SIG-M5 treated with dmso at 0.1 percent for 504 hours (cell line): ENCODE results near the gene NAA40.

Experiments used
- DNase-seq: peaks from one replicate; lab custom pipeline; 2025; ENCODE audit not compliant: unreplicated experiment; lab: John Stamatoyannopoulos, UW

Gene NAA40

GRCh38 chr11:63985812-63986155 lies 47.0 kb downstream of the NAA40 start:
- DNase-seq: peak; percentile 33

- DNase-seq: peak; percentile 86
These were observed 47.5 kb downstream of the NAA40 start, which contains the start of gene OTUB1 for GRCh38 chr11:63986156-63986931. Gene OTUB1, plus strand, starts transcription at chr11:63986438. Its CDS starts 19 bp downstream, at chr11:63986457.

- DNase-seq: no peak
These were observed 48.2 kb downstream of the NAA40 start for GRCh38 chr11:63986932-63987513.

DNA sequence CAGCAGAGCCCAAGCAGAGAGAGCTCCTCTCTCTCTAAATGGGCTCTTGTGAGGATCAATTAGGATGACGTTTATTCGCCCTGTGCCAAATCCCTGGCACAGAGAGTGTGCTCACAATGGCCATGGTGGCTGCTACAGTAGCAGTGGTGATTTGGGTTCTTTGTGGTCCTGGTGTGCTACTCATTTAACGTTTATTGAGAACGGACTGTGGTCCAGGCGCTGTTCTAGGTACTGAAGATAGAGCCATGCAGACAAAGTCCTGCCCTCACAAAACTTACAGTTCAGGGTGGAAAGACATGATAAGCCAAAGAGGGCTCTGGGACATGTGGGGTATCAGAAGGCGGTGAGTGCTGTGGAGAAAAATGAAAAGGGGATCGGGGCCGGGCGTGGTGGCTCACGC lies 52.8 kb downstream of the NAA40 start:
- DNase-seq: no peak

DNA sequence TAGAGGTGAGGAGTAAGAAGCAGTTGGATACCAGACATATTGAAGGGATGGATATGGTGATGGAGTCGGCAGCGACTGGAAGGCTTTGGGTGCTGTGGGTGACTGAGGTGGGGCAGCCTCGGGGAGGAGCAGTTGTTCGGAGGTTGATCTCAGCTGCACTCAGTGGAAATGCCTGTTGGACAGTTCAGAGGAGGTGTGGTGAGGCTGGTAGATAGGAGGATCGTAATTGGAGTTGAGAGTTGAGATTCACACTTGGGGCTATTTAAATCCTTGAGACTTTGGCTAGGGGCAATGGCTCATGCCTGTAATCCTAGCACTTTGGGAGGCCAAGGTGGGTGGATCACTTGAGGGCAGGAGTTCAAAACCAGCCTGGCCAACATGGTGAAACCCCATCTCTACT lies 54.3 kb downstream of the NAA40 start:
- DNase-seq: no peak

GRCh38 chr11:63993993-63994392 lies 55.2 kb downstream of the NAA40 start:
- DNase-seq: no peak

DNA sequence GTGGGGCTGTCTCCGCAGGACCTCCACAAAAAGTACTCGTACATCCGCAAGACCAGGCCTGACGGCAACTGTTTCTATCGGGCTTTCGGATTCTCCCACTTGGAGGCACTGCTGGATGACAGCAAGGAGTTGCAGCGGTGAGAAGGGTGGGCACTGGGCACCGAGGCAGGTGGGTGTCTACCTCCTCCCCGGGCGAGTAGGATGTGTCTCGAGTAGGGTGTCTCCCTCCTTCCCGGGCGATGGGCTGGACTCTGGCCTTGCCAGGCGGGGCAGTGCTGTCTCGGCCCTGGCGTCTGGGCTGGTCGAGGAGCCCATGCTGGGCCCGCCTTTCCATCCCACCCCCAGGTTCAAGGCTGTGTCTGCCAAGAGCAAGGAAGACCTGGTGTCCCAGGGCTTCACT lies 57.7 kb downstream of the NAA40 start:
- DNase-seq: no peak

DNA sequence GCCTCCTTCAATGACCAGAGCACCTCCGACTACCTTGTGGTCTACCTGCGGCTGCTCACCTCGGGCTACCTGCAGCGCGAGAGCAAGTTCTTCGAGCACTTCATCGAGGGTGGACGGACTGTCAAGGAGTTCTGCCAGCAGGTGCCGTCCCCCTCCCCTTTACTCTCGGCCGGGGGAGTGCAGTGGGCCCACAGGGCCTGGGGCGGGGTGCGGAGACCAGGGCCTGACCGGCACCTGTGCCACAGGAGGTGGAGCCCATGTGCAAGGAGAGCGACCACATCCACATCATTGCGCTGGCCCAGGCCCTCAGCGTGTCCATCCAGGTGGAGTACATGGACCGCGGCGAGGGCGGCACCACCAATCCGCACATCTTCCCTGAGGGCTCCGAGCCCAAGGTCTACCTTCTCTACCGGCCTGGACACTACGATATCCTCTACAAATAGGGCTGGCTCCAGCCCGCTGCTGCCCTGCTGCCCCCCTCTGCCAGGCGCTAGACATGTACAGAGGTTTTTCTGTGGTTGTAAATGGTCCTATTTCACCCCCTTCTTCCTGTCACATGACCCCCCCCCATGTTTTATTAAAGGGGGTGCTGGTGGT lies 58.4 kb downstream of the NAA40 start:
- no peak for DNase-seq

DNA sequence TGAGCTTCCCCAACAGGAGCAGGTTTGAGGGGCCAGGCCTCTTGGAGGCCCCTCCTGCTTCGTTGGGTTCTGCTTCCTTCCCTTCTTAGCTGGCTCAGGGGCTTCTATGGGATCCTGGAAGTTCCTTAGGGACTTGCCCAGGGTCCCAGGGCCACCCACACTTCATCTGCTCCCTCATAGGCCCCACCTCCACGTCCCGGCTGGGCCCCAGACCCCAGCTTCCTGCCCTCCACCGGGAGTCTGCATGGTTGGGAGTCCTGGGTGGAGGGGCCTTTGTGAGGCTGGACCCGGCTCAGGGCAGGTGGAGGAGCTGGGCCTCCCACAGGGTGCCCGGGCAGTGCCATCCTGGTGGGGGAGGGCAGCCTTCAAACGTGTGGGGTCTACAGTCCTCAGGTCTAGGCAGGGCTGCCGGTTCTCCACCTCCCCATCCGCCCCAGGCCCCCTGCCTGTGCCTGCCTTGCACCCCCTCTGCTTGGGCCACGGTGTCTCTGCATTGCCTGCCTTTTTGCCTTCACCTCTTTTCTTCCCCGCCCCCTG lies 59.1 kb downstream of the NAA40 start:
- no peak for DNase-seq

DNA sequence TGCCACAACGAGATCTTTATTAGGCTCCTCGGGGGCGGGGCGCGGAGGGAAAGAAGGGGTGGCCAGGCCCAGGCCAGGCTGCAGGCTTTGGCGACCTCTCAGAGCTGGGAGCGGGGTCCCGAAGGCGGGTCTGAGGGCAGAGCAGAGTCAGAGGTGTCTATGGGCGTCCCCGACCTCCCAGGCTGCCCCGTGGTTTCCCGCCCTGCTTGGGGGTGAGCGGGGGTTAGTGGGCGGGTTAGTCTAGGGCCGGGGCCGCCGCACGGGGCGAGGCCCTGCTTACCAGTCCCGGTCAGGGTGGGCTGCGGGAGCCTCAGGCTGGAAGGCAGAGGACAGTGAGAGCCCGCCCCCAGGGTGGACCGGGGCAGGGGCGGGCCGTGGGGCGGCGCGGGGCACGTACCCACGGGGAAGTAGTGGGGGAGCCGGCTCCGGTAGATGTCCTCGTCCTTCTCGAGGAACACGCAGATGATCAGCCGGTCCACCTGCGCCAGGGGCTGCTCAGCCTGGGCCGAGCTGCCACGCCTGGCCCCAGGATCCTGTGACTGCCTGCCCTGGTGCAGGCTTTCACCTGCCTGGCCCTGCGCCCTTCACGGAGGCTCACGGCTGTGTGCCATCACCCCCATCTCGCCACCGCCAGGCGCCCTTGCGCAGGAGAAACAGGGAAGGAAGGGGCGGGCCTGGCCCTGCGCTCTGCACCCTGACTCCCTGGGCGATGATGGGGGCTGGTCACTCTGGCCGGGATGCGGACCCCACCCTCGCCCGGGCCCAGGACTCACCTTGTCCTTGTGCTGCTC lies 60.0 kb downstream of the NAA40 start:
- no peak for DNase-seq

DNA sequence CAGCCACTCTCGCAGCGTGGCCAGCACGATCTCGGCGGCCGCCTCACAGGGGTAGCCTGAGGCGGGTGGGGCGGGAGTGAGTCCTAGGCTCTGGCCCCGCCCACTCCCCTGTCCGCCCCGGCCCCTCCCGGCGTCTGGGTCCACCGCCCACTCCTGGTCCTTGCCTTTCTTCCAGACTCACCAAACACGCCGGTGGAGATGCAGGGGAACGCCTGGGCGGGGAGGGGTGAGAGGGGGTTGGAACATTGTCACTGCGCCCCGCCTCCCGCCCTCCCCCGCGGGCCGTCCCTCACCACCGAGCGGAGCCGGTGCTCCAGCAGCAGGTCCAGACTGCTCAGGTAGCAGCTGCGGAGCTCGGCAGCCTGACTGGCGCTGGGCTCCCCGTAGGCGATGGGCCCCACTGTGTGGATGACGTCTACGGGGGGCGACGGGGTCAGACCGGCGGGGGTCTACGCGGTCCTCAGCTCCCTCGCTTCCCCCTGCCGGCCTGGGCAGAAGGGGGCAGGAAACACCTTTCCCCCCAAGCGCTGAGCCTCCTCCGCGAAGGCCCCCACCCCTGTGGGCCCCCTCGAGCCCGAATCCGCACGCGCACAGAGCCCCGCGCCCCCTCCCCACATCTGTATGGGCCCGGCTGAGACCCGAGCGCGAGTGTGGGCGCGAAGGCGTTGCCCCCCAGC lies 60.7 kb downstream of the NAA40 start:
- DNase-seq: no peak

GRCh38 chr11:64000026-64000739 lies 61.4 kb downstream of the NAA40 start:
- DNase-seq: no peak

- DNase-seq: no peak
These were observed 62.1 kb downstream of the NAA40 start for GRCh38 chr11:64000740-64001483.

DNA sequence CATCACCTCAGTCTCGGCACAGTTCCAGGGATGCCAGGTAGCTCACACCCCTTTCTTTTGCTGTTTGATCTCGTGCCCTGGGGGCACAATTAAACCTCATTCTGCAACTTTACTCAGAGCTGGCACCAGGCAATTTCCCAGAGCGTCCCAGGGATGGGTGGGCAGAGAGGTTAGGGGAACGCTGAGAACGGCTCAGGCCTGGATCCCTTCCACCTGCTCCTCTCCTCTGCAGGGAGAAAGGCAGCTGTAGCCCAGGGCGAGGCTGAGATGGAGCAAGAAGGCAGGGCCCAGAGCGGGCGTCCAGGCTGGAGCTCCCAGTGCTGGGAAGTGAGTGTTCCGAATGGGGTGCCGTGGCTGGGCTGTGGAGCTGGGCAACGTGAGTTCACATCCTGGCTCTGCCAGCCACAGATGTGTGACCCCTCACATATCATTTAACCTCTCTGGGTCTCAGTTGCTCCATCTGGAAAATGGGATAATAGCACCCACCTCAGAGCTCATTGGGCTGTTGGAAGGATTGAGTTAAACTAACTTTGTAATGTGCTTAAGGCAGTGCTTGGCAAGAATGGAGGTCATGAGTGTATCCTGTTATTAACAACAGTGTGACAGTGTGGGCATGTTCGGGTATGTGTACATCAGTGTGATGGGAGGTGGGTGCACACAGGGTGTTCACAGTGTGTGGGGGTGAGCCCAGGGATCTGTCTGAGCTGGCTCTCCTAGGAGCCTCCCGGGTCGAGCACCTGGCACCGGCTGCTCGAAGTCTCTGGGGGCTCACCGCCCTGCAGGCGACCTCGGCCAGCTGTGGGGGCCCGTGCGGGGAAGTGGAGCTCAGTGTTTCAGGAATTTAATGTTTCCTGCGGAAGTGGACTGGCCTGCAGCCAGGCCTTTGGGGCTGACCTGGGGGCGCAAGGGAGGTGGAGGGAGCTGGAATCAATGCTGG lies 63.0 kb downstream of the NAA40 start:
- DNase-seq: no peak

- DNase-seq: no peak
These were observed 65.2 kb downstream of the NAA40 start for GRCh38 chr11:64003807-64004589.

DNA sequence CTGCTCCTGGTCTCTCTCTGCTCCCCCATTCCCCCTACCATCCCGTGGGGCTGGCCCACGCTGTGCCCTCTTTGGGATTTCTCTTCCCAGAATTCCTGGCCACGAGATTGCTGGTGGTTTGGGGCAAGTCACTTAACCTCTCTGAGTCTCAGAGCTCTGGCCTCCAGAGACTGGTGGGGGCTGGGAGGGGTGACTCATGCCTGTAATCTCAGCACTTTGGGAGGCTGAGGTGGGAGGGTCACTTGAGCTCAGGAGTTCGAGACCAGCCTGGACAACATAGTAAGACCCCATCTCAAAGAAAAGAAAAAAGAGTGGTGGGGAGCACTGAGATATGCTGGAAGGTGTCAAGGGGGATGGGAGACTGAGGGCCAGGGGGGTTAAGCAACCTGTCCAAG lies 65.8 kb downstream of the NAA40 start:
- no peak for DNase-seq

GRCh38 chr11:64005691-64006090 lies 66.9 kb downstream of the NAA40 start:
- no peak for DNase-seq

DNA sequence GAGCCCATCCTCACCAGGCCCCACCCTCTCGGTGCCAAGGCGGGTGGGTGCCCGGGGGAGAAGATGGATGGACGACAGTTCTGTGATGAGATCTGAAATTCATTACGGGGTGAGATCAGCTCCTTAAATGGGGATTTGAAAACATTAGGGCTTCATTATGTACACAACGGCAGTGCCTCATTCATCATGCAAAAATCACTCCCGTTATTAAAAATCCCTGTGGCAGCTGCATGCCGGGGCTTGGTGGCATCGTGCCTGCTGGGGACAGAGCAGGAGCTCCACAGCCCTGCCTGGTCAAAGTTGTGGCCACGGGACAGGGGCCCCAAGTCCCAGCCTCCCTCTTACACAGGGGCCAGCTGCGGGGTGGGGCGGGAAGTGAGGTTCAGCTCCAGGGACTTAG lies 67.6 kb downstream of the NAA40 start:
- no peak for DNase-seq
